ENCODE results near the gene GHR.

DNA sequence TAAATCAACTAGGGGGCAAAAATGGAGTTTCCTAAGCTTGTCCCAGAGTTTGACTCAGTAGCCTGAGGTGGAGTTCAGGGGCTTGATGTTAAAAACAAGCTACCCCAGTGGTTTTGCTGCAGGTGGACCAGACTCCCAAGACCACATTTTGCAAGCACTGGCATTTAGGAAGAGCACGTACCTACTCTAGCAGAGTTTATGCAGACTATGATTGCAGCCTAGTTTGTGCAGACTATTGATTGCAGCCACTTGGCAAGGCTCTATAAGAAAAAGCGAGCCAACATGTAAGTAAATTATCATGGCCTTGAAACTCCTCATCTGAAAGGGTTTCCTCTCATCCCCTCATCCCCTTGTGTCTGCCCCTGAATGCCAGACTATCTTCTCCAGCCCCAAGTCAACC lies 231.4 kb downstream of the GHR start:
- TF ChIP-seq EGR1 (IDR thresholded peaks at IDR 0.05) (no peak), TCF12 (IDR thresholded peaks at IDR 0.05; ENCODE audit: low read depth) (no peak), CREB1 (IDR thresholded peaks at IDR 0.05; ENCODE audit: low read depth) (no peak), TEAD4 (IDR thresholded peaks at IDR 0.05) (no peak), NFIC (IDR thresholded peaks at IDR 0.05) (no peak), EP300 (IDR thresholded peaks at IDR 0.05; ENCODE audit: borderline replicate concordance) (no peak), RAD21 (IDR thresholded peaks at IDR 0.05; ENCODE audit: low read depth) (no peak), CEBPB (IDR thresholded peaks at IDR 0.05) (no peak), FOXM1 (IDR thresholded peaks at IDR 0.05; ENCODE audit: borderline replicate concordance, low read depth) (no peak), YY1 (IDR thresholded peaks at IDR 0.05; ENCODE audit: low read depth) (no peak), TAF1 (IDR thresholded peaks at IDR 0.05; ENCODE audit: low read depth) (no peak)
- TF ChIP-seq, protein P1, sequence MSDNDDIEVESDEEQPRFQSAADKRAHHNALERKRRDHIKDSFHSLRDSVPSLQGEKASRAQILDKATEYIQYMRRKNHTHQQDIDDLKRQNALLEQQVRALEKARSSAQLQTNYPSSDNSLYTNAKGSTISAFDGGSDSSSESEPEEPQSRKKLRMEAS (IDR thresholded peaks at IDR 0.05): no peak
- TF ChIP-seq, protein P2, sequence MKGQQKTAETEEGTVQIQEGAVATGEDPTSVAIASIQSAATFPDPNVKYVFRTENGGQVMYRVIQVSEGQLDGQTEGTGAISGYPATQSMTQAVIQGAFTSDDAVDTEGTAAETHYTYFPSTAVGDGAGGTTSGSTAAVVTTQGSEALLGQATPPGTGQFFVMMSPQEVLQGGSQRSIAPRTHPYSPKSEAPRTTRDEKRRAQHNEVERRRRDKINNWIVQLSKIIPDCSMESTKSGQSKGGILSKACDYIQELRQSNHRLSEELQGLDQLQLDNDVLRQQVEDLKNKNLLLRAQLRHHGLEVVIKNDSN (IDR thresholded peaks at IDR 0.05): no peak
